ENCODE results near the gene LMAN1L.

LMAN1L gene

DNA sequence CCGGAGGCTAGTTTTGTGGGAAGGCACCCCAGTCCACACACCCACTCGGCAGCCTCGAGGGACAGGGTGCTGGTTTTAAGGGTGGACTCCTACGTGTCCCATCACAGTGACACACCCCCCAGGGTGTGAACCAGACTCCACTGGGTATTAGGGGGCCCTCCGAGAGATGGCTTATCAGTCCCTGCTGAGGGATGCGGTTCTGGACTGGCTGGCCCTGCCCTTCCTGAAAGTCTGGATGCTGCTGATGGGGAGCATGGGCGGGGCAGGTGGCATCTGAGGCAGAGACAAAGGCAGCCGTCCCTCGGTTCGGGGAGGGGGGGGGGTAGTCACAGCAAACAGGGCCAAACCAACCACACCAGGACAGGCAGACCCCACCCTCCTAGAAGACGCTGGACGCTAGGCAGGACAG is 31.3 kb downstream of the LMAN1L start:
- Histone ChIP-seq H3K9ac (ENCODE audit: insufficient read length) (peak overlapping the region; percentile 76), H3K4me3 (no peak overlapping the region), H3K9me3 (ENCODE audit: low read depth, low read length) (no peaks in the 10 kb centered on the region), H3K36me3 (ENCODE audit: insufficient read depth, low read length) (peaks cover 12% of the 10 kb centered on the region; the same call in 1 of the 2 replicates), H3K27ac (peak overlapping the region; percentile 91)
- no peak for DNase-seq (ENCODE audit: low read depth, low spot score)
- TF ChIP-seq FOXP2 (optimal IDR thresholded peaks at IDR 0.05; ENCODE audit: control extremely low read depth, extremely low read length, insufficient read depth) (no peak), EZH2 (IDR thresholded peaks at IDR 0.05) (no peak), POLR2AphosphoS5 (IDR thresholded peaks at IDR 0.05; ENCODE audit: borderline replicate concordance, low read depth, low read length) (no peak)

DNA sequence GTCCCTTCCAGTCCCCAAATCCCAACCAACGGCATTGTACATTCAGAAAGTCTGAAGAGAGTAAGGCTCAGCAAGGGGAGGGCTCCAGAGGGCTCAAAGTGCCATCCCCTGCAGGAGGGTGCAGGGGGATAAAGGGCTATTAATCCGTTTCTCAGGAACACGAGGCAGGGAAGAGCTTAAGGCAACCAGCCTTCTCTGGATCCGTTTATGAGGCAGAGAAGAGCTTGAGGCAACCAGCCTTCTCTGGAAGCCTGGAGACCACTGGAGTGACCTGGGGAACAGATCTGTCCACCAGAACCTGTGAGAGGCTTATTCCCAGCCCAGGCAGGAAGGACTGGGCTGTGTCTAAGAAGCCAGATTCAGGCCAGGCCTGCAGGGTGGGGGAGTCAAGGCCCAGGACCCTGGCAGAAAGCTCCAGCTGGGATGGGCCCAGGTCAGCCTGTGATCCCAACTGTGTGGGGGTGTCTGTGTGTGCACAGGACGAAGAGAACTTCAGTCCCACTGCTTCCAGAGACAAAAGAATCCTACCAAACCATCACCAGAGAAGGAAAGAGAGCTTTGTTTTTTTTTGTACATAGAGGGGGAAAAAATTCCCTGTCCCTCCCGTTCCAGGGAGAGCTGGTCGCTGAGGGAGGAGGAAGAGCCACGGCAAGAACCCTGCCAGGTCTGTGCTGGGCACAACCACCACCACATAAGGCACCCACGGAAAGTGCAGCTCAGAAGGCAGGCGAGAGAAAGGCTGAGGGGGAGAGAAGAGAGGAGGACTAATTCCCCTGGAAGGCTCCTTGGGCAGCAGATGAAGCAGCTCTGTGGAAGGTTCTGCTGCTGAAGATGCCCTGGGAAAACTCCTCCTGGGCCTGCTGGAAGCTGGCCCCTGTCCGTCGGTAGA is 31.9 kb downstream of the LMAN1L start:
- Histone ChIP-seq H3K27ac (peak overlapping the region; percentile 40; the same call in 1 of the 2 replicates), H3K36me3 (ENCODE audit: insufficient read depth, low read length) (peaks cover 12% of the 10 kb centered on the region; the same call in 1 of the 2 replicates), H3K4me3 (no peak overlapping the region), H3K9me3 (ENCODE audit: low read depth, low read length) (no peaks in the 10 kb centered on the region), H3K9ac (ENCODE audit: insufficient read length) (no peak overlapping the region)
- no peak for TF ChIP-seq FOXP2 (optimal IDR thresholded peaks at IDR 0.05; ENCODE audit: control extremely low read depth, extremely low read length, insufficient read depth)
- no peak for TF ChIP-seq EZH2 (IDR thresholded peaks at IDR 0.05)
- no peak for TF ChIP-seq POLR2AphosphoS5 (IDR thresholded peaks at IDR 0.05; ENCODE audit: borderline replicate concordance, low read depth, low read length)
- no peak for DNase-seq (ENCODE audit: low read depth, low spot score)

DNA sequence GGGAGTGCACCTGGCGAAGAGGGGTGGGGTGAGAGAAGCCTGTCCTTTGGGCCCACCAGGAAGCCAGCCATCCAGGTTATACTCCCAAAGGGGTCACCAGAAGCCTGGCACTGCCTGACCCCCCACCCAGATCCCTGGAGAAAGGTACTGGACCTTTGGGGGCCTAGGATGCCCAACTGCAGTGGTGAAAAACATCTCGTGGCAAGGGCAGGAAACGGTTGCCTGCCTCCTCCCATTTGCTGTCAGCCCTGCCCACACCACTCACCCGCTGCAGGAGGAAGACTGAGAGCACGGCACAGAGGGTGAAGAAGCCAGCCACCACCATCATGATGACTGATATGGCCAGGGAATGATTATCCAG is 32.6 kb downstream of the LMAN1L start:
- peaks cover 17% of the 10 kb centered on the region; the same call in 1 of the 2 replicates for H3K36me3 ChIP-seq (ENCODE audit: insufficient read depth, low read length)
- no peak overlapping the region for H3K27ac ChIP-seq
- H3K9me3 ChIP-seq (ENCODE audit: low read depth, low read length), result no peaks in the 10 kb centered on the region
- DNase-seq (ENCODE audit: low read depth, low spot score), result no peak
- TF ChIP-seq POLR2AphosphoS5 (IDR thresholded peaks at IDR 0.05; ENCODE audit: borderline replicate concordance, low read depth, low read length) (no peak), FOXP2 (optimal IDR thresholded peaks at IDR 0.05; ENCODE audit: control extremely low read depth, extremely low read length, insufficient read depth) (no peak), EZH2 (IDR thresholded peaks at IDR 0.05) (no peak)
- no peak overlapping the region for H3K9ac ChIP-seq (ENCODE audit: insufficient read length)
- H3K4me3 ChIP-seq, result no peak overlapping the region

DNA sequence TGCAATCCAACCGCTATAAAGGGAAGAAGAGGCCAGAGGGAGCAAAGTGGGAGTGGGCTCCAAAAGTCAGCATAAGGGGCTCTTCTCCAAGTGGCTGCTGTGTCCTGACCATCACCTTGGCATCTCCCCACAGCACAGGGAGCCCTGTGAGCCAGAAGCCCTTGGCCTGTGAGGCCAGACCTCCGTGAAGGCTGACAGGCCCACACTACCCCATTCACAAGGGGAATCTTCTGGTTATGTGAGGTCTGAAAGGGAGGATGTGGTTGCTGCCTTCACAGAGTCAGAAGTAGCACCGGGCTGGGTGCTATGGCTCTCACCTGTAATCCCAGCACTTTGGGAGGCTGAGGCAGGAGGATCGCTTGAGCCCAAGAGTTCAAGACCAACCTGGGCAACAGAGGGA is 32.9 kb downstream of the LMAN1L start:
- no peaks in the 10 kb centered on the region for H3K9me3 ChIP-seq (ENCODE audit: low read depth, low read length)
- peaks cover 21% of the 10 kb centered on the region; the same call in 1 of the 2 replicates for H3K36me3 ChIP-seq (ENCODE audit: insufficient read depth, low read length)
- DNase-seq (ENCODE audit: low read depth, low spot score), result no peak
- TF ChIP-seq FOXP2 (optimal IDR thresholded peaks at IDR 0.05; ENCODE audit: control extremely low read depth, extremely low read length, insufficient read depth), result no peak
- H3K27ac ChIP-seq, result no peak overlapping the region
- H3K4me3 ChIP-seq, result no peak overlapping the region
- H3K9ac ChIP-seq (ENCODE audit: insufficient read length), result no peak overlapping the region

DNA sequence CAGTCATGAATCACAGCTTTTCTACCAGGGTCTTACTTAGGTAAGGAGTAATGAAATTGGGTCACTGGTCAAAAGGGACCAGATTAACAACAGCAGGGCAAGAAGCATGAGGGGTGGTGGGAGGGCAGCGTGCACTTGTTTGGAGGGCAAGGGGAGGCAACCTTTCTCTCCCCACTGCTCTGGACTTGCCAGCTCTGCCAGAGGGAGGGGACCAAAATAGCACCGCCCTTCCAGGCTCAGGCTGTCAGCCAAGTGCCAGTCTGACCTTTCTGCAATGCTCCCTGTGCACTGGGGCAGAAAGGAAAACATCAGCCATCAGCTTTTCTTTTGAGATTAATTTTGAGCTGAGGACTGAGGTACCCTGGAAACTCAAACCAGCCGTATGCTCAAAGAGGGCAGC is 34.8 kb downstream of the LMAN1L start:
- H3K36me3 ChIP-seq (ENCODE audit: insufficient read depth, low read length), result peaks cover 38% of the 10 kb centered on the region; the same call in 1 of the 2 replicates
- H3K9me3 ChIP-seq (ENCODE audit: low read depth, low read length), result no peaks in the 10 kb centered on the region
- H3K27ac ChIP-seq, result no peak overlapping the region
- no peak for TF ChIP-seq FOXP2 (optimal IDR thresholded peaks at IDR 0.05; ENCODE audit: control extremely low read depth, extremely low read length, insufficient read depth)
- no peak for TF ChIP-seq EZH2 (IDR thresholded peaks at IDR 0.05)
- TF ChIP-seq POLR2AphosphoS5 (IDR thresholded peaks at IDR 0.05; ENCODE audit: borderline replicate concordance, low read depth, low read length), result no peak
- DNase-seq (ENCODE audit: low read depth, low spot score), result no peak
- H3K4me3 ChIP-seq, result no peak overlapping the region
- no peak overlapping the region for H3K9ac ChIP-seq (ENCODE audit: insufficient read length)

DNA sequence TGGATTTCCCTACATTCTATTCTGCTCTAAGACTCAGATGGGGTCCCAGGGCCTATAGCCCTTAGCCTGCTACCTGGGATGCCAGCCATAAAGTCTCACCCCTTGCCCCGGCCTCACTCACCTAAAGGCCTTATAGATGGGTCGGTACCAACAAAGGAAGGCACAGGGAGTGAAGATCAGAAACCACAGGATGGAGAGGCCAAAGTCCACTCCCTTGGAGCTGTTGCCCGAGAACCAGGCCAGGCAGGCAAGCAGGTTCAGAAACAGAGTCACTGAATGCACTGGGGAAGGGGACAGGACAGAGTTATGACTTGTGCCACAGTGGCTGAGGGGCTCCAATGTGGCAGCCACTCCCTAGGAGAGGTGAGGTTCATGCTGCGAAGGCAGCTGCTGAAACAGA is 37.8 kb downstream of the LMAN1L start:
- Histone ChIP-seq H3K9me3 (ENCODE audit: low read depth, low read length) (no peaks in the 10 kb centered on the region), H3K27ac (no peak overlapping the region), H3K9ac (ENCODE audit: insufficient read length) (no peak overlapping the region), H3K36me3 (ENCODE audit: insufficient read depth, low read length) (peaks cover 56% of the 10 kb centered on the region; the same call in 1 of the 2 replicates), H3K4me3 (no peak overlapping the region)
- TF ChIP-seq EZH2 (IDR thresholded peaks at IDR 0.05), result no peak
- TF ChIP-seq POLR2AphosphoS5 (IDR thresholded peaks at IDR 0.05; ENCODE audit: borderline replicate concordance, low read depth, low read length), result no peak
- no peak for TF ChIP-seq FOXP2 (optimal IDR thresholded peaks at IDR 0.05; ENCODE audit: control extremely low read depth, extremely low read length, insufficient read depth)
- DNase-seq (ENCODE audit: low read depth, low spot score), result no peak

DNA sequence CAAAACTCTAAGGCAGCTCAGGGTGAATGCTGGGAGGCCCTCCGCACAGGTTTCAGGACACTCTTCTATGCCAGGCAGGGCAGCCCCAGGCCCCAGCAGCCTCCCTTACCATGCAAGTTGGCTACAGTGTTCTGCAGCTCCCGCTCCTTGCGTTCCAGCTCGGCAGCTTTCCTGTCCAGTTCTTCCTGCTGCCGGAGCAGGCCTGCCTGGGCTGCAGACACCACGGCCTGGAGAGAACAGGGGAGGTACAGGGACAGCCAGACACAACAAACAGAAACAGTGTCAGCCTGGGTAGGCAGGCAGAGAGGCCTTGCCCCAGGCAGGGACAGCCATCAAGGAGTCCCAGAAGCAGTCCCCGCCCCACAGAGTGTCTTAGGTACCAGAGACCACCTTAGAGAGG is 39.3 kb downstream of the LMAN1L start:
- Histone ChIP-seq H3K4me3 (no peak overlapping the region), H3K9ac (ENCODE audit: insufficient read length) (no peak overlapping the region), H3K27ac (no peak overlapping the region), H3K36me3 (ENCODE audit: insufficient read depth, low read length) (peaks cover 56% of the 10 kb centered on the region; the same call in 1 of the 2 replicates), H3K9me3 (ENCODE audit: low read depth, low read length) (no peaks in the 10 kb centered on the region)
- TF ChIP-seq EZH2 (IDR thresholded peaks at IDR 0.05) (no peak), FOXP2 (optimal IDR thresholded peaks at IDR 0.05; ENCODE audit: control extremely low read depth, extremely low read length, insufficient read depth) (no peak), POLR2AphosphoS5 (IDR thresholded peaks at IDR 0.05; ENCODE audit: borderline replicate concordance, low read depth, low read length) (no peak)
- DNase-seq (ENCODE audit: low read depth, low spot score), result no peak

DNA sequence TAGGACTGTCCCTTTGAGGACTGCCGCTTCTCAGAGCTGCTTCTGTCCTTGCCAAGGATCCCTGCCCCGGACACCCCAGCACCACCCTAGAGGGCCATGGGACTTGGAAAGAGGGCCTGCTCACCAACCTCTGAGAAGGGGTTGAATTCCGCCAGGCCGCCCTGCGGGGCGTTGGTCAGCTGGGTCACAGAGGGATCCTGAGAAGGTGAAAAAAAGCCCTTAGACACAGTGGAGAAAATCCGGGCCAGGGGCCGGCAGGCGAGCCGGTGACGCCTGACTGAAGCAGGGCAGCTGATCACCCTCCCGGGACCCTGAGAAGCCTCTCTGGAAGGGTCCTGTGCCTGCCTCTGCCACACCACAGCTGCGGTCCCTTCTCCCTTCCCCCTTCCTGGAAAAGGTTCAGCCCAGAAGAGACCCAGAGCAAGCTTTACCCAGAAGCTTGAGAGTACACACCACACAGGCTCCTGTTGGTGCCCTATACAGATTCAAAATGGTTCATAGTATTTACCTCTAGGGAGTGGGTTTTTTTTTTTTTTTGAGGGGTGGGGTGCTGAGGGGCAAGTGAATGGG is 41.9 kb downstream of the LMAN1L start:
- no peak overlapping the region for H3K9ac ChIP-seq (ENCODE audit: insufficient read length)
- no peak overlapping the region for H3K27ac ChIP-seq
- TF ChIP-seq EZH2 (IDR thresholded peaks at IDR 0.05), result no peak
- TF ChIP-seq POLR2AphosphoS5 (IDR thresholded peaks at IDR 0.05; ENCODE audit: borderline replicate concordance, low read depth, low read length), result no peak
- no peak for TF ChIP-seq FOXP2 (optimal IDR thresholded peaks at IDR 0.05; ENCODE audit: control extremely low read depth, extremely low read length, insufficient read depth)
- peaks cover 47% of the 10 kb centered on the region; the same call in 1 of the 2 replicates for H3K36me3 ChIP-seq (ENCODE audit: insufficient read depth, low read length)
- no peak overlapping the region for H3K4me3 ChIP-seq
- no peak for DNase-seq (ENCODE audit: low read depth, low spot score)
- H3K9me3 ChIP-seq (ENCODE audit: low read depth, low read length), result no peaks in the 10 kb centered on the region

Data from SK-N-MC (cell line).